Osteoblast (primary cell): ENCODE results near the gene CRHR2. TPM values are rescaled to one million over a fixed set of nuclear protein-coding genes. Genes with fewer than 3 reads are reported as not detected.

ENCODE experiments used
- DNase-seq: peaks from one replicate; pipeline ENCODE4 v3.0.0; 2011; ENCODE audit warnings: low spot score, mixed read lengths; ENCODE audit not compliant: insufficient read length; ENCODE audit errors: missing footprints
- H2AFZ ChIP-seq: 2 replicates; pipeline ENCODE4 v1.6.0; 2011; ENCODE audit warnings: mild to moderate bottlenecking, low read length
- H3K27ac ChIP-seq: 2 replicates; pipeline ENCODE4 v1.5.1; 2011; ENCODE audit warnings: mild to moderate bottlenecking, low read depth, low read length, moderate library complexity
- H3K27me3 ChIP-seq: 2 replicates; pipeline ENCODE4 v1.6.0; 2012; ENCODE audit warnings: mild to moderate bottlenecking, control low read depth, inconsistent platforms, low read length, moderate library complexity; ENCODE audit not compliant: insufficient read depth
- H3K36me3 ChIP-seq: 2 replicates; pipeline ENCODE4 v1.5.1; 2011; ENCODE audit warnings: mild to moderate bottlenecking, low read length, control low read depth, moderate library complexity; ENCODE audit not compliant: insufficient read depth
- H3K4me1 ChIP-seq: 2 replicates; pipeline ENCODE4 v1.5.1; 2011; ENCODE audit warnings: mild to moderate bottlenecking, low read length, control low read depth, moderate library complexity; ENCODE audit not compliant: insufficient read depth
- H3K4me2 ChIP-seq: 2 replicates; pipeline ENCODE4 v1.6.0; 2011; ENCODE audit warnings: mild to moderate bottlenecking, low read length; ENCODE audit not compliant: insufficient read depth
- H3K4me3 ChIP-seq: fragments of 200-600 bp; sonication (generic); 3 replicates; pipeline ENCODE4 v1.5.1; 2012; ENCODE audit warnings: mild to moderate bottlenecking, low read length, inconsistent platforms; ENCODE audit not compliant: insufficient read depth
- H3K79me2 ChIP-seq: 2 replicates; pipeline ENCODE4 v1.6.0; 2012; ENCODE audit warnings: mild to moderate bottlenecking, low read length, control low read depth, inconsistent platforms; ENCODE audit not compliant: insufficient read depth
- H3K9me3 ChIP-seq: 2 replicates; pipeline ENCODE4 v1.5.1; 2011; ENCODE audit warnings: low read depth, low read length, control low read depth
- H4K20me1 ChIP-seq: 2 replicates; pipeline ENCODE4 v1.6.0; 2012; ENCODE audit warnings: mild to moderate bottlenecking, low read length, control low read depth; ENCODE audit not compliant: insufficient read depth
- CTCF ChIP-seq: IDR thresholded peaks from 2 replicates; pipeline ENCODE4 v1.5.1; 2011; ENCODE audit warnings: mild to moderate bottlenecking, low read depth, low read length, moderate library complexity; ENCODE audit errors: extremely low read depth
- total RNA-seq: library from RNA; depleted of rRNA; stranded (reverse); fragments of >200 nt; gene quantifications from 2 replicates; pipeline ENCODE4 v1.2.3, GENCODE V29; 2012

Gene CRHR2
- total RNA-seq, 1 donor = not detected

- peaks cover 15% of the 10 kb centered on the region for H3K36me3 ChIP-seq
- H3K79me2 ChIP-seq = no peaks in the 10 kb centered on the region
- no peak for TF ChIP-seq CTCF
- no peak overlapping the region for H2AFZ ChIP-seq
- no peaks in the 10 kb centered on the region for H3K27me3 ChIP-seq
- no peak overlapping the region for H3K27ac ChIP-seq
- H3K4me2 ChIP-seq = no peak overlapping the region
- peak; percentile 39 for DNase-seq
- no peaks in the 10 kb centered on the region for H3K4me1 ChIP-seq
- H4K20me1 ChIP-seq = no peaks in the 10 kb centered on the region
- H3K4me3 ChIP-seq = no peak overlapping the region
- no peaks in the 10 kb centered on the region for H3K9me3 ChIP-seq
Observed at GRCh38 chr7:30647589-30648364, 34.5 kb downstream of the CRHR2 start.

GRCh38 chr7:30646154-30646553 is 36.1 kb downstream of the CRHR2 start:
- no peak overlapping the region for H3K27ac ChIP-seq
- TF ChIP-seq CTCF = no peak
- H4K20me1 ChIP-seq = no peaks in the 10 kb centered on the region
- H3K4me2 ChIP-seq = no peak overlapping the region
- no peak overlapping the region for H3K4me3 ChIP-seq
- no peak overlapping the region for H2AFZ ChIP-seq
- peak; percentile 35 for DNase-seq
- no peaks in the 10 kb centered on the region for H3K27me3 ChIP-seq
- H3K9me3 ChIP-seq = no peaks in the 10 kb centered on the region
- H3K79me2 ChIP-seq = no peaks in the 10 kb centered on the region
- no peaks in the 10 kb centered on the region for H3K4me1 ChIP-seq
- peaks cover 16% of the 10 kb centered on the region for H3K36me3 ChIP-seq

GRCh38 chr7:30645661-30646060 is 36.6 kb downstream of the CRHR2 start:
- no peaks in the 10 kb centered on the region for H4K20me1 ChIP-seq
- no peak overlapping the region for H3K4me3 ChIP-seq
- H3K9me3 ChIP-seq = no peaks in the 10 kb centered on the region
- H3K27me3 ChIP-seq = no peaks in the 10 kb centered on the region
- H3K27ac ChIP-seq = no peak overlapping the region
- no peak overlapping the region for H2AFZ ChIP-seq
- no peaks in the 10 kb centered on the region for H3K4me1 ChIP-seq
- peaks cover 16% of the 10 kb centered on the region for H3K36me3 ChIP-seq
- DNase-seq = peak; percentile 27
- no peak overlapping the region for H3K4me2 ChIP-seq
- no peak for TF ChIP-seq CTCF
- H3K79me2 ChIP-seq = no peaks in the 10 kb centered on the region

- no peaks in the 10 kb centered on the region for H3K9me3 ChIP-seq
- H3K4me3 ChIP-seq = no peak overlapping the region
- H2AFZ ChIP-seq = no peak overlapping the region
- no peak overlapping the region for H3K27ac ChIP-seq
- H4K20me1 ChIP-seq = no peaks in the 10 kb centered on the region
- H3K4me1 ChIP-seq = no peaks in the 10 kb centered on the region
- no peak overlapping the region for H3K4me2 ChIP-seq
- no peak for TF ChIP-seq CTCF
- H3K27me3 ChIP-seq = no peaks in the 10 kb centered on the region
- DNase-seq = peak; percentile 47
- H3K79me2 ChIP-seq = no peaks in the 10 kb centered on the region
- H3K36me3 ChIP-seq = peaks cover 16% of the 10 kb centered on the region
Observed at GRCh38 chr7:30644286-30644955, 37.8 kb downstream of the CRHR2 start.
